Tibial nerve (tissue), 3 donors: ENCODE measurements around the gene CRTC1.

Experiments used
- CTCF ChIP-seq, 5 experiments: fragments of 200-600 bp in 3 of 5; fragments of 450-650 bp in 2 of 5; sonication (generic) in 3 of 5; IDR thresholded peaks; one replicate each; pipeline ENCODE4 v1.5.1; 2016 to 2019; ENCODE audit warnings: antibody characterized with exemption in 5 of 5, mild to moderate bottlenecking in 3 of 5, moderate library complexity in 2 of 5
- POLR2A ChIP-seq, 2 donors: fragments of 450-650 bp; IDR thresholded peaks; one replicate each; pipeline ENCODE4 v1.6.1; 2017; ENCODE audit warnings: antibody characterized with exemption in 2 of 2, mild to moderate bottlenecking in 2 of 2, moderate library complexity in 2 of 2

- no peak for TF ChIP-seq CTCF (IDR thresholded peaks at IDR 0.05)
- no peak for TF ChIP-seq POLR2A (IDR thresholded peaks at IDR 0.05)
These were observed 124.4 kb downstream of the CRTC1 start for GRCh38 chr19:18807861-18808331.
